ENCODE measurements around the gene NLRP1.

The NLRP1 gene

DNA sequence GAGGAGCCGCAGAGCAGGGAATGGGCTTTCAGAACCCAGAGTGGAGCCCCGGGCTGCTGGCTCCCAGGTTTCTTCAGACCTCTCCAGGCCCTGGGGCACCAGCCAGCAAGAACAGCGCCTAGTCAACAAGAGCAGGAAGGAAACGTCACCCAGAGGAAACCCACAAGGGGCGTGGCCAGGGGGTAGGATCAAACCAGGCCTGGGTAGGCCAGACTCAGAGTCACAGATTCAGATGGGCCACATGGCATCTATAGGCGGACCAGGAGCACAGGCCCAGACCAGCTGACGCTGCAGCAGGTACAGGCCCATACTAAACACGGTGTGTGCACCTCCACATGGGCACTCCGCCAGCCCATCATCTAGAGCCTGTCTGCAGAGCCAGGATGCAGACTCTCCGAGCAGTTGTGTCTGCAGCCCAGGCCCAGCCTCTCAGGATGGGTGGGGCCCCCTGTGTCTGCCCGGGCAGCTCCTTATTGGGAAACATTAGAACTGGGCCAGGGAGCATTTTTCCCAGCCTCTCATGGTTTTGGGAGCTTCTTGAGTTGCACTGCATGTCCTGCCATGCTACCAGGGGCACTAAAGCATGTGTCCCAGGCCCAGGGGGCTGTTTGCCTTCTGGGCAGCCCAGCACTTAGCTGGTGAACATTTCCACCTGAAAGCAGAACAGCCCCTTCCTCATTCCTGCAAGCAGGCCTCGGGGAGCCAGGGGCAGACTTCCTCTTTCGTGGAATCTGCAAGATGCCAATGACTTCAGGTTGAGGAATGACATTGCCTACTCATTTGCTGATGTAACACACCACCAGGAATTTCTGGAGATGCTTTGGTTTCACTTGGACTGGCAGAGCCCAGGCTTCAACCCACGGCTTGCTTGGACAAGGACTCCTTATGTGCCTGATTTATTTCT, at the start of gene NLRP1:
Gene NLRP1, minus strand, starts transcription at position 127 of the 904 bp plus-strand sequence. CDS start 552 bp downstream, outside the sequence.
- peak; percentile 88 for DNase-seq (ENCODE audit: low read depth)

DNA sequence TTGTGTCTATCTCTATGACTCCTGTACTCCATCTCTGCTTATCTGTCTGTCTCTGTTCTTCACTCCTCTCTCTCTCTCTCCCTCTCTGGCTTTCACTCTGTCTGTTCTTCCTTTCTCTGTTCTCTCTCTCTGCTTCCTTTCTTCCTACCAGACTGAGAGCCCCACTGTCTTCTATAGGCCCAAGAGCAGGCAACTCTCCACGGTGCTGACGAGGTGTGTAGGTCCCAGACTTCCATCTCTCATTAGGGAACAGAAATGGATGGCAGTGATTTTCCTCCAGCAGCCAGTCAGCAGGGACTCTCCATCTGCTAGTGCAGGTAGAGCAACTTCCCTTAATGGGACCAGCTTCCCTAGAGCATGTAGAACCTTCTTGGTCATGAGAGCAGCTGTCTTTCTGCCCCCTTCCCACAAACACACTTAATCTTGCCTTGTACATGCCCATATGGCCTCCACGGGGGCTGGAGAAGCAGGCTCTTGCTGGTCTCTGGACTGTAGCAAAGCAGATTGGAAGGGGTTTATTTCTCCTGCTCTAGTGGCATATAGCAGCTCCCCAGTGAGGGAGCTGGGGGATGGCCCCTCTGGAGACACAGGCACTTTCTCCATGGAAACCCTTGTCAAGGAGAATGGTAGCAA, 47.8 kb upstream of the NLRP1 start:
- no peak for DNase-seq (ENCODE audit: low read depth)

DNA sequence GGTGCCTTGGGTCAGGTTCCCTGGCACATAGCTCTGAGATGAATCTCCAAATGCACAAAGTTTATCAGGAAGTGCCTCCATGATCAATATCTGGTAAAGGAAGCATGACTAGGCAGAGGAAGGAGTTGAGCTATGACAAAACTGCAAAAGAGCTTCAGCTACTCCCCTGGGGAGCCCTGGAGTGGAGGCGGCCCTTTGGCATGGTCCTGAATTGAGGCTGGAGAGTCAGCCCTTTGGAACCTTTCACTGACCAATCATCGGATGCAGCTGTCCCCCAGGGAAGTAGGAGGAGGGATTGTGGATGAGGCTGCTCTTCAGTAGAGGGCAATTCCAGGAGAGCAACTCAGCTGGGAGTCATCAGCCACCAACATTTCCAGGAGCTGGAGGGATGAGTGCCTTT, 46.1 kb upstream of the NLRP1 start:
- no peak for DNase-seq (ENCODE audit: low read depth)

DNA sequence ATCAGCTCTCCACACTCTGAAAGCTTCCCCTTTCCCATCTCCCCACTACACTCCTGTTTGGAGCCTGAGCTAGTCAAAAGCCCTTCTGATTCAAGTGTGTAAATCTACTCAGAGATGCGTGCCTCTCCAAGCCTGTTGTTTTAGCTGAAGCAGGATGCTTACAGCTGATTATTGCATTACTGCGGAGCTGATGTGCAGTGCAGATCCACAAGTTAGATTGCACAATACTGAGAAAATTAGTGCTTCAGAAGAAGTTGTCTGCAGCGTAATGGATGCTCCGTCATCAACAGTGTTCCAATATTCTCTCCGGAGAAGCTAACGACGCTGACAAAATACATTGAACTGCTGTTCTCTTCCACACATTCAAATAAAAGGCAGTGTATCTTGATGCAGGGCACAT, 44.8 kb upstream of the NLRP1 start:
- no peak for DNase-seq (ENCODE audit: low read depth)

DNA sequence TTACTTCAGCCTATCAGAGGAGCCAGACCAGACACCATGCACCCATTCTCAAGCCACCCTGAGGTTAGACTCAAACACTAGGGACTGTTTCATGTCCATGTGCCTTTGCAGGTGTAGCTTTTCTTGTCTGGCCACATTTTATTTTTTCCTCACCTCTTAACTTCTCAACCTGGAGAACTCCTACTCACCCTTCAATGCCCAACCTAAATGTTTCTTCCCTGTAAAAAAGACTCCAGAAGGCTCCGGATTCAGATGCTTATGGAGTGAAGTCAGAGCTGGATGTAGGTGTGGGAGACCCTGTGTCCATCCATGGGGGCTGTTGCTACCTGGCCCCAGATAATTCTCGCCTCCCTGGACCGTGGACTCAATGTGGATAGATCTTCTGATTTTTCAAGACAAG, 44.0 kb upstream of the NLRP1 start:
- no peak for DNase-seq (ENCODE audit: low read depth)

DNA sequence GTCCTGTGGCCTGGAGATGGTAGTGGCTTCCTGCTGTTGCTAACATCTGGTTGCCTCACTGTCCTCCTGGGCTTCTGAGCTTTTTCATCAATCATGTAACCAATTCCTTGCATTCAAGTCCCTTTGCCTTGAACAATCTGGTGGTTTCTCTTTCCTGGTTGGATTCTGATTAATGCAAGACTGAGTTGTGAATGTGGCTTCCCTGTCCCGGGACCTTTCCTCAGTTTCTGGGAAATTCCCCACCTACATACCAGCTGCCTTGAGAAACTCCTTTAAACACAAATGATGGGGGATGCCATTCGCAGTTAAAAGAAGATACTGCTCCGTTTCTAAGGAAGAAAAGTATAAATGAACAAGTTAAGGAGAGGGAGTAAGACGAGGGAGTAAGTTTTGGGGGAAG, 39.9 kb upstream of the NLRP1 start:
- DNase-seq (ENCODE audit: low read depth): no peak

DNA sequence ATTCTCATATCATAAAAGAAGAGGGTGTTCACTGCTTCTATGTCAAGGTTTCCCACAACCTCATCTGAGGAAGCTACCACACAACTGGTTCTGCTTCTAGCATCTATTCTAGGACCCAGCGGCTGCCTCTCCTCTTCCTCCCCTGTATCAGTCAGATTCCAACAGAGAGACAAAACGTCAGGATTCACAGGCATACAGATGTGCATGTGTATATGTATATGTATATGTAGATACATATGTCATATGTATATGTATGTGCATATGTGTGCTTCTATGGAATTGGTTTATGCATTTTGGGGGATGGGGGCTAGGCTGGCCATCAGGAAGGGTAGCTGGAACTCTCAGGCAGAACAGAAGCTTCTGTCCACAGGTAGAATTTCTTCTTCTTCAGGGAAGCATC, 37.4 kb upstream of the NLRP1 start:
- no peak for DNase-seq (ENCODE audit: low read depth)

DNA sequence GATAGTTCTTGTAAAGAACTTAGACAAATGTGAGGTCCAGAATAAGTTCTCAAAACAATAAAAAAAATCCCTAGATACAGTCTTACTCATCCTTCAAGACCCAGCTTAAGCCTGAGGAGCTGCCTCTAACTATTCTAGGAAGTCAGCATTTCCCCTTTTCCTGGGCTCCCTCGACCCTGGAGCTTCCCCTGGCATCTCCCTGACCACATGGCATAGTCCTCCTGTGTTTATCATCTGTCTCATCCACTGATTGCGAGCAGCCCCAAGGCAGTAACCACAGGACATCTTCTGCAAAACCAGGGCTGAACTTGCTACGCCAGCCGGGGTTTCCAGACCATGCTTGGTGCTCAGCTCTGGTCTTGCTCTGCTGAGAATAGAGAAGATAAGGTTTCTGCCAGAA, 36.7 kb upstream of the NLRP1 start:
- DNase-seq (ENCODE audit: low read depth): no peak

DNA sequence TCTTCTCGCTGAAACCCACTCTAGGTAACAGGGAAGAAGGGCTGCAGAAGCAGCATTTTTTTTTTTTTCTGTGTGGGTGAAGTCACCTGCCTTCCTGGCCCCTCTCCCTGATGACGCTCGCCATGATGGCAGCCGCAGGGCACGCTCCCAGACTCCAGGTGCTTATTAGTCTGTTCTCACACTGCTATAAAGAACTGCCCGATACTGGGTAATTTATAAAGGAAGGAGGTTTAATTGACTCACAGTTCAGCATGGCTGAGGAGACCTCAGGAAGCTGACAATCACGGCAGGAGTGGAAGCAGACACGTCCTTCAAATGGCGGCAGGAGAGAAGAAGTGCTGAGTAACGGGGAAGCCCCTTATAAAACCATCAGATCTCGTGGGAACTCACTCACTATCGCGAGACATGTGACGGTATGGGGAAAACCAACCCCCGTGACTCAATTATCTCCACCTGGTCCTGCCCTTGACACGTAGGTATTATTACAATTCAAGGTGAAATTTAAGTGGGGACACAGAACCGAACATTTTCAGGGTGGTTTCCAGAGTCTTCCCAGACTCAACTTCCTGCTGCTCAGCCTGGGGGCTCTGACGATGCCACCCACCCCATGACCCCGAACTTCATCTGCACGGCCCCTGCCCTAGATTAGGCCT, 34.9 kb upstream of the NLRP1 start:
- DNase-seq (ENCODE audit: low read depth): no peak

DNA sequence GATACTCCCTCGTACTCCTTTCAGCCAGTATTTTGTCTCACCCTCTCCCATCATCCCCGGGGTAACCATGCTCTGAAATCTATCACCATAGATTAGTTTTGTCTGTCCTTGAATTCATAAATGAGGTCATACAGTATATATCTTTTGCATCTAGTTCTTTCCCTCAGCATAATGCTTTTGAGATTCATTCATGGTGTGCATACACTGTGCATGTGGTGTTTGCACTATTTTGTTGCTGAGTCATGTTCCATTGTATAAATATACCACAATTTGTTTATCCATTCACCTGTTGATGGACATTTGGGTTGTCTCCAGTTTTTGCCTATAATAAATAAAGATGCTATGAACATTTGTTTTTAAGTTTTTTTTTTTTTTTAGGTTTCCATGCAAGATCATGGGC, 34.2 kb upstream of the NLRP1 start:
- DNase-seq (ENCODE audit: low read depth): no peak

DNA sequence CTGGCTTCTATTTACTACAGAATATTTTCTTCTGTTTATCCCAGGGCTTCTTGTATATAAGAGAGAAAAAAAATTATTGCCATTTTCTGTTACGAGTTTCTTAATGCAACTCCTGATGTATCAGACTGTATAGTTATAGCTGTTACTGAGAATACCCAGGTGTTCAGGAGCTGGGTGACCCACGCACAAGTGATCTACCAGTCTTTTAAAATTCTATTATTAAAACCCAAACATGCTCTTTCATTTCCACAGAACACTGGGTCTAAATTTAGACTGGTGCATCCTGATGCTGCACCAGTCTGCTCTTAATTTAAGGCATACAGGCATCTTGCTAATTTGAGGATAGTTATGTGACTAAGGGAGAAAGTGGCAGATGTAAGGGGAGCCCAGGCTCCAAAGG, 31.2 kb upstream of the NLRP1 start:
- no peak for DNase-seq (ENCODE audit: low read depth)

DNA sequence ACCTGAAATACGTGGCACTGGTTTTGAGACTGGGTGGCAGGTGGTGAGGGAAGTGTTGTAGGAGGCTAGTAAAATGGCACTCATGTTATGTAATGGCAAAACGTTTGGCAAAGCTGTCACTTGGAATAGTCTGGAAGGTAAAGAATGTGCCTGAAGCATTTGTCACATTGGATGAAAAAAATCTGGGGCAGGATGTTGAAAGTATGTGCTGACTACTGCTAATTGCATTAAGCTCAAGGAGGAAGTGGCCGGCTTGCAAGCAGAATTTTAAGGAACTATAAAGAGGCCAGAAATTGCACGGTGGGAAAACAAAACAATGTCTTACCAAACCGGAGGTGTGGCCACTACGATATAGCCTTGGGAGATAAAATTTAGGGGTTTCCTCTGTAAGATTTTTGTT, 26.6 kb upstream of the NLRP1 start:
- DNase-seq (ENCODE audit: low read depth): no peak

DNA sequence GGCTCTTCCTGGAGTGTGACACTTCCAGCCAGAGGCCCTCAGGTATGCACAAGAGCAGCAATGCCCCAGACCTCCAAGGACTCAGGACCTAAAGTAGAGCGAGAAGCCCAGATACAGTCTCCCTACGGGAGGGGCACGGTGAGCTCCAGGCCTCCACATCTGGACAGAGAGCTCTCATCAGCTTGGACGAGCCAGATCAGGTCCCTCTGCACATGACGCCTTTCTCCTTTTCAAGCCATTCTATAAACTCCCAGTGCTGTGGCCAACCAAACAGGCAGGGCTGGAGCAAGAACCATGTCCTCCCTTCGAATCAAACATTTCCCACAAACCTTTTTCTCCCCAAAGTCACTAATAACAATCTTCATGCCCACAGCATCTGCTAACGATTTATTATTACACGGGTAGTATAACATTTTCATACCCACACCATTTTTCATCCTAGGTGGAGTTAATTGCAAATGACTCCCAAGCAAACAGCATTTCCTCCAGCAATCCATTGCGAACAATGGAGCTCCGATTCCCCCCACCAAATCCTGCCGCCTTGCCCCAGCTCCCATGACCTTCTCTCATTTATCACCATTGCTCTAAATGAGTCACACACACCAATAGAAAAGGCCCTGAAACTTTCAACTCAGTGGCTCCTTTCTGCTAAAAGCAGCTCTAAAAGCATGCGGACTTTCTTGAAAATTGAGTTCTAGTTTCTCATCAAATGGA, 24.2 kb upstream of the NLRP1 start:
- no peak for DNase-seq (ENCODE audit: low read depth)

DNA sequence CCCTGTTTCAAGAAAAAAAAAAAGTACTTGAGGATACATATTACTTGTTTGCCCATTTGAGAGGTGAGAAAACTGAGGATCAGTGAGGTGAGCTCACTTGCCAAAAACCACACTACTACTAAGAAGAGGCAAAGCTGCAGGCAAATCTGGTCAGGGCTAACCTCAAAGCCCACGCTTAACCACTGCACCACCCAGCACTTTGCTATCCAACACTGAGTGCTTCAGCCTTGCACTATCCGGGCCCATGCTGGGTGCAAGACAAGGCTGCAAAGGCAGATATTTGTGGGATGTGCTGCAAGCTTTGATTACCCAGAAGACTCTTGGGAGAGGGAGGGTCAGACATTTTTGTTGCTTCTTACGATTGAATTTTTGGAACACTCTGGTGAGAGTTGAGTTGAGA, 23.6 kb upstream of the NLRP1 start:
- DNase-seq (ENCODE audit: low read depth): no peak

DNA sequence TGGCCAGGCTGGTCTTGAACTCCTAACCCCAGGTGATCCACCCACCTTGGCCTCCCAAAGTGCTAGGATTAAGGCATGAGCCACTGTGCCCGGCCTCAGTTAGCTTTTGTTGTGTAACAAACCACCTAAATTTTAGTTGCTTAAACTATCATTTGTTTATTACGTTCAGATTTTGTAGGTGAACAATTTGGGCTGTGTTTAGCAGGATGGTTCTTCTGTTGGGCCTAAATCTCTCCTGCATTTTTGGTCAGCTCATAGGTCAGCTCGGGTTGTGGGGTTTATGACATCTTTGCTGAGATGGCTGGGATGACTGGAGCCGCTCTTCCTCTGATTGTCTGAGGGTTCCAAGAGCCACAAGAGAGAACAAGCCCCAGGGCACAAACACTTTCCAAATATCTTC, 21.1 kb upstream of the NLRP1 start:
- no peak for DNase-seq (ENCODE audit: low read depth)

DNA sequence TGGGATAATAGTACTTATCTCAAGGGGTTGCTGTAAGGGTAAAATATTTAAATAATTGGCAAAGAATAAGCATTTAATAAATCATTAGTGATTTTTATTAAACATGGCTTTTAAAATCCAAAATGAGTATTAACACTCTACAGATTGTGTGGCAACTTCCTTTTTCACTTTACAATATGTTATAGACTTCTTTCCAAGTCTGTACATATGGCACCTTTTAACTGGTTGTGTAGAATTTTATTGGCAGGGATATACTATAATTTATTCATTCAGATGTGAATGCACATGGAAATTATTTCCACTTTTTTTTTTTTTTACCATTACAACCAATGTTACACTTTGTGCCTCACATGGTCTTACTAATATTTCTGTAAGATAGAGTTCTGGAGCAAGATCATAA, 15.7 kb upstream of the NLRP1 start:
- DNase-seq (ENCODE audit: low read depth): no peak

DNA sequence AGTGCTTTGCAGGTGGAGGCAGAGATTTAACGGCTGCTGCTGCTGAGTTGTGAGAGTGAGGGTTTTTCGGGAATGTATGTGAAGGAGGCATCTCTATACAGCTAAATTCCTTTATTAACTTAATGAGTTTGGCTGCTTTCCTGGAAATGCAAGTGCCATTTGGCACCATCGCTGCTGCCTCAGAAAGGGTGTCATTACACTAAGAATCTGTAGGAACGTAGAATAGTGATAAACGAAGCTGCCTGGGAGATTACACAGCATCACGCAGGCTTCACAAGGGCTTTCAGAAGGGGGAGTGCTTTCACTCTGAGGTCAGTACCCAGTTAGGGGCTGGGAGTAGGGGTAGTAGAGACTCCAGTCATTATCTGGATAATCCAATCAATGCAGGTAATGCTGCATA, 14.1 kb upstream of the NLRP1 start:
- no peak for DNase-seq (ENCODE audit: low read depth)

DNA sequence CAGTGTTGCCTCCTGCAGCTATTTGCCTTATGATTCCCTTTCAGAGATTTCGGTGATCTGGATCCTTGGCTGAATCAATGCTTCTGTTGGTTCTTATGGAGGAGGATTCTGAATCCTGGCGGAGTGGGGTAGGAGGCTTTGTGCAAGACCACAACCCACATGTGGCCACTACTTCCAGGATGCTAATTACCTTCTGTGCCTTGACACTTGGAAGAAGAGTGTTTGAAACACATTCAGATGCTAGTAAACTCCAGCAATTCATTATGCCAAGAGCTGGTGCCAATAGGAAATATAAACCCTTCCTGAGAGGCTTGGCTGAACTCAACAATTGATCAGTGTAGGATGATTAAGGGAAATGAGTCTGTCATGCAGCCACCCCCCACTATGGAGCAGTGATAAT, 12.1 kb upstream of the NLRP1 start:
- no peak for DNase-seq (ENCODE audit: low read depth)

DNA sequence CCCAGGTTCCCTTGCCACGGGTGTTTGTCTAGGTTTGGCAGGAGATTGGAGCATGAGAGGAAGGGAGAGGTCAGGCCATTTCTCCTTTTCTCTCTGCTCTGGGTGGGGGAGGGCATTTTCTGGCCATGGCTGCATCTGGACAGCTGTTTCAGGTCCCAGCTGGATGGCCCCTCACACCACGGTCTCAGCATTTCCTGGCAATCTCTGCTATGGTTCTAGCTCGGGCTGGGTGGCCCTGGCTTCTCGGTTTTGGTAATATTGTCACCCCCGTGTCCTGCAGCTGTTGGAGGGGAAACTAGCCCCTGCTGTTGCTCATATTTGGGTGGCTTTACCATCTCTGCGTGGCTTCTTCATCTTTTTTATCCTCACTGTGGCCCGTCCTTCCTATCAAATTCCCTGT, 11.5 kb upstream of the NLRP1 start:
- DNase-seq (ENCODE audit: low read depth): no peak

DNA sequence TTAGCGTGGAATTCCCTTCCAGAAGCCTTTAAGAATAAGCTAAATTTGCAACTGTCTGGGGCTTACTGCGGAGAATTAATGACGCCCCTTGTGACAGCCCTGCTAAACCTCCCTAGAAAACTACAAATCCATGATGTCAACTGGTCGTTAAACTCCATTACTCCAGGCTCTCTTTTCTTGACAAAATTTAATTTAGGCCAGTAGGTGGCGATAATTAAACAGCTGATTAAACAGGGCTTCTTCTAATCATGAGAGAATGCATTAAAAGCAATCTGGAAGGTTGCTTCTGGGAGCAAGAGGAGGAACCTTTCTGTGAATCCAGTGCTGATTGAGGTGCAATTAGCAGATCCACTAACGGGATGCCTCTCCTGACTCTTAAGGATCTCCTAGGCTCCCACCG, 8.1 kb upstream of the NLRP1 start:
- DNase-seq (ENCODE audit: low read depth): no peak

DNA sequence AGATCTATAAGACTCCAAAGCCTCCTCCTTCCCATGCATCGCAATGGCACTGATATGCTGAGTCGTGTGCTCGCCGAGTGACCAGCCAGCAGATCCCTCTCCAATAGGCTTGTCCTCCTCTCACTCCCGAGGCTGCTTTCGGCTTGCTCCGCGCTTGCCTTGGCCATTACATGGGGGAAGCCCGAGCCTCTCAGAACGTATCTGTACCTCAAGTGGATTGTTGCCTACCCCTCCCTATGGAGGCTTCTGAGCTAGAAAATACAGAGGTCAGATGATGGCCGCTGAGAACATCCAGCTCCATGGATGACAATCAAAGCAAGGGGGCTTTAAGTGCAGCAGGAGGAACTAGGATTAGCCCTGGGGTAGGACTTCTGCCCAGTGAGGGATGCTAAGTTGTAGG, 7.7 kb upstream of the NLRP1 start:
- no peak for DNase-seq (ENCODE audit: low read depth)

DNA sequence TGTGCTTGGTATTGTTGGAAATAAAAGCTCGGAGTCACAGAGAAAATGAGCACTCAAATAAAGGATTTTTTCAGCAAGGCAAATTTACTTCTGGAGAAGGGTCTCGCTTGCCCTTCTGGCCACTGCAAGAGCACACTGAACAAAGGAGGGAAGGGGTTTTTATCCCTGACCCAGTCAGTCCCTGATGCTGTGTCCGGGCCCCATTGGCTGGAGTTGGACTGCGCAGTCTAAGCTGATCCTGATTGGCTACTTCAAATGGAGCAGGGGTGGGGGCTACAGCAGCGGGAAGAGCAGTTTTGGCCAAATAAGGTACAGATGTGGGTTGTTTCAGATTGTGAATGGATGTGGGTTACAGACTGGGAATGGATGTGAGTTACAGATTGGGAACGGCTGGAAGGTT, 4.3 kb upstream of the NLRP1 start:
- no peak for DNase-seq (ENCODE audit: low read depth)
